MG63 (cell line): Measurements from ENCODE around the gene PHACTR2. TPM values are rescaled to one million over a fixed set of nuclear protein-coding genes. Genes with fewer than 3 reads are reported as not detected.
A peak's percentile ranks its signal among the peaks of the same experiment; 100 is the strongest.

Source experiments
- DNase-seq: peaks from one replicate; pipeline ENCODE4 v3.0.0-alpha.2; 2020
- H3K27me3 ChIP-seq: fragments of 250-450 bp; sonication (Bioruptor Pico); 2 replicates; pipeline ENCODE4 v1.5.1; 2020; ENCODE audit warnings: mild to moderate bottlenecking, moderate library complexity
- H3K36me3 ChIP-seq: fragments of 250-450 bp; sonication (Bioruptor Pico); 2 replicates; pipeline ENCODE4 v1.5.1; 2020; ENCODE audit warnings: mild to moderate bottlenecking, moderate library complexity
- H3K4me3 ChIP-seq: fragments of 250-450 bp; sonication (Bioruptor Pico); 2 replicates; pipeline ENCODE4 v1.5.1; 2020; ENCODE audit warnings: mild to moderate bottlenecking, moderate library complexity
- H3K9me3 ChIP-seq: fragments of 250-450 bp; sonication (Bioruptor Pico); 2 replicates; pipeline ENCODE4 v1.5.1; 2020; ENCODE audit warnings: mild to moderate bottlenecking, moderate library complexity
- total RNA-seq: library from RNA; depleted of rRNA; stranded (reverse); fragments of >200 nt; shearing (Covaris generic); gene quantifications from 2 replicates; pipeline ENCODE4 v1.2.3, GENCODE V29; 2014; ENCODE audit warnings: low replicate concordance

Gene PHACTR2
- total RNA-seq, 1 experiment from 2014 or later = 23.8 TPM

DNA sequence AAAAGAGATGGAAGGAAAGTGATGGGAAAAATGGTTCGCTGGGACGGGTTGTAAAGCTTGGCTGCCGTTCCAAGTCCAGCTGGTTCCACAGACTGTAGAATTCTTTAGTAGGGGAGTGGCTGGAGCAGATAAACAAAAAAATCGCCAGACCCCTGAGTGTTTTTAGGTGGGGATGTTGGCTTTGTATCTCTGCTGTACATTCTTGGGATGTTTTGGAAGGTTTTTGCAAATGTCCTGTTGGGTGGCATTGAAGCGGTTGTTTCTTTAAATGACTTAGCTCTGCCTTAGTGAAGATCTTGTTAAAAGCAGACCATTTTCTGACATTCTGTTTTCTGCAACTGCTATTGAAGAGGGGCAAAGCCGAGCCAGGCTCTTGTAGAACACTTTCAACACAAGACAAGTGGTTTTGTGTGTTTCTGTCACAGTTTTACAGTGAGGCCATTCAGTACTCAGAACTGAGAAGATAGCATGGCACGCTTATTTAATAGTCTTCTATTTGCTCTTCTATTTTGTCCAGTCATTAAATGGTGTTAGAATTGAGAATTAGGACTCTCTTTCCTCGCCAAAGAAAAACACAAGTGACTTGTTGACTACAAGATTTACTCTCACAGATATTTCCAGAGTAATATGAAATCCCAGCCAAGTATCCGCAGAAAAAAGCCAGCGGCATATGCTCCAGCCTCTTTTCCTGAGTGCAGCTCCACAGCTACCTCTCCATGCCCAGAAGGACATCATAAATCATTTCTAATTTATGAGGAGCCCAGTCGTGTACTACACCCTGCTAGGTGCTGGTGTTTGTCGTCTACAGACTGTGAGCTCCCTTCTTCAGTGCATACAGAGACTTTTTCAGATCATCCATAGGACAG is 65.8 kb downstream of the PHACTR2 start:
- Histone ChIP-seq H3K36me3 (peaks cover 6% of the 10 kb centered on the region), H3K27me3 (no peaks in the 10 kb centered on the region), H3K4me3 (no peak overlapping the region), H3K9me3 (no peaks in the 10 kb centered on the region; the same call in 1 of the 2 replicates)
- DNase-seq = peak; percentile 28

DNA sequence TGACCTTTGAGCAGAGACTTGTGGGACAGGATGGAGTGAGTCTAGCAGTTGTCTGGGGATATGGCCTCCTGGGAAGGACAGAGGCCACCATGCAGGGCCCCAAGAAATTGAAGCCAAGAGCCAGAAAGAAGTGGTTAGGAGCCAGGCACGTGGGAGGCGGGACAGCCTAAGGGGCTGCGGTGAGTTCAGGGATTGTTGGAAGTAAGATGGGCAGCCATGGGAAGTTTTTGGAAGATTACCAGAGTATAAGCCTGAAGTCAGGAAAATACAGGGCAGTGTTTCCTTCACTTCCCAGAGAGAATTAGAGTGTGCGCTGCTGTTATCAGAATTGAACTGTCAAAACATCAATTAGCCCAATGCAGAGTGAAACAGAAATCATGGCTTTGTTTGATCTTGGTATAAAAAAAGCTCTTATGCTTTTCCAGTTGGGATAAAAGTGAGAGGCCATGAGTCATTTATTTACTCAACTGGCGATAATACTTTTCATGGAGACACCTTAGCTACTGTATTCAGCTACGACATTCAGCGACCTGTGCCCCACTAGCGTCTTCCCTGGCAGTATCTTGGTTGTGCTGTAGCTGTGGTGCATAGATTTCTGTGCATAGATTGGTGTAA is 66.9 kb downstream of the PHACTR2 start:
- H3K36me3 ChIP-seq = peaks cover 6% of the 10 kb centered on the region
- no peaks in the 10 kb centered on the region; the same call in 1 of the 2 replicates for H3K9me3 ChIP-seq
- no peak for DNase-seq
- H3K4me3 ChIP-seq = no peak overlapping the region
- H3K27me3 ChIP-seq = no peaks in the 10 kb centered on the region

DNA sequence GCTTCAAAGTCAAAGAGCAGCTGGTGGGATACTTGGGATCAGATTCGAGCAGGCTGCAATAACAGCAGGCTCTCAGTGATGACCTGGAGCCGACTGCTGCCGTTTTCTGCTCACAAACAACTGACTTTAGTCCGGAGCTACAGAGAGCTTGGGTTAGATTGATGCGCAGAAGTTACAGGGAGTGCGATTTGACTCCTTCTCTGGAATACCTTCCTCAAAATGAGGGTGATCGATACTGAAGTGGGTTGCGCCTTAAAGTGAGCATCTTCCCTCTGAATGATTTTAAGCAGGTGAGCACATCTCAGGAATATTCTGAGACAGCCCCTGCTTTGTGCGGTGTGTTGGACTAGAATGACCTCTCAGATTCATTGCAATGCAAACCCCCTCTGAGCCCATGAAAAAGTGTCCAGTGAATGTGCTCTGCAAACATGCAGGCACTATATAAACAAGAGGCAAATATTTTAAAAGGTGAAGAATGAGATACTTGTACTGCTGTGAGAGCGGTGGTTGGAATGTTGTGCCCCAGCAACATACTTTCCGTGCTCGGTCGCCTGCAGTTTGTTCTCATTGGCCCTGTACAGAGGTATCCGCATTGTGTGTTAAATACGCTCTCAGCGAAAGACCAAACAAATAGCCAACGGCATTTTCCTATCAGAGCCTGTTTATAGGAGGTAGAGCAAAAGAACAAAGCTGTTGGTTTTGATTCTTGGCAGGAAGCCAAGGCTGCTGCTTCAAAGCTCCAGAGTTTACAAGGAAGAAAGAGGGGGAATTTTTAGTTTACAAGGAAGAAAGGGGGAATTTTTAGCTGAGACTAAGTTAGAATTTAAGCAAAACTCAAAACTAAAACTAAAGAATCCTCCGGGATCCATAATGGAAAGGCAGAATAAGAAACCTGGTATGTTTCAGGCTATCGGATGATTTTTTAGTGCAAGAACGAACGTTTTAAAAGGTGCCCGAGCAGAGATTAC is 67.7 kb downstream of the PHACTR2 start:
- DNase-seq = no peak
- no peaks in the 10 kb centered on the region for H3K27me3 ChIP-seq
- H3K36me3 ChIP-seq = peaks cover 8% of the 10 kb centered on the region
- no peaks in the 10 kb centered on the region for H3K9me3 ChIP-seq
- H3K4me3 ChIP-seq = no peak overlapping the region

DNA sequence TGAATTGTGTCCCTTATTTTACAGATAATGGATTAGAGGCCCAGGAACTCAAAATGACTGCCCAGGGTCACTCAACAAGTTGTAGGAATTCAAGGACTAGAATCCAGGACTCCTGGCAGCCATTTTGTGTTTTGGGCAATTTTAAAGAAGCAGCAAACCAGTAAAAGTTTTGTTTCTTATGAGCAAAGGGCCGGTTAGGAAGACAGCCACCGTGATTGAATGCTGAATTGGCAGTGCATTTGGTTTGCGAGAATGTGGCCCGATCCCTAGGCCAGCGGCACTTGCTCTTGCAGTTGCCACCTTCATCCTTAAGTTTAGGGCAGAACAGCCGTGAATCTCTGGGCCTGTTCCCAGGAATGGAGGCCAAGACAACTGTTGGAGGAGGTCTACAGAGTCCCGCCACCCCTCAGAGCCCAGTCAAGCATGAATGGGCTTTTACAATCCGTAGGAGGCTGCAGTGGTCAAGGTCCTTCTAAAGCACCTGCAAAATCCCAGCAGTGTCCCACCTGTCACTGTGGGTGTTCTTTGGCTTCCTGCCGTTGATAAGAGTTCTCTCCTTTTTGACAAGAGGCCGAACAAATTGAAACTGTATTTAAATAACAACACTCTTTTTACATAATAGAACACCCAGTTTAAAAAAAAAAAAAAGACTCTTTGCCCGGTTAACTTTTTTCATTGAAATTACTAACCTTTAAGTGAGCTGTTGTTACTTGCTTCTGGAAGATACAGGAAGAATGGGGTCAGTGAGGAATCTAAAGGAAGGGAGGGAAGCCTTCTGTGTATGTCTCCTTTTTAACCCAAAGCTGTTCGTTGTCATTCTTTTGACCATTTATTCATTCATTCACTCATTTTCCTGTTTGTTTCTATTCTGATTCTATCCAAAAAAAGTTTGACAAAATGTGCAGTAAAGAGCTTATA is 68.7 kb downstream of the PHACTR2 start:
- no peak for DNase-seq
- no peak overlapping the region for H3K4me3 ChIP-seq

DNA sequence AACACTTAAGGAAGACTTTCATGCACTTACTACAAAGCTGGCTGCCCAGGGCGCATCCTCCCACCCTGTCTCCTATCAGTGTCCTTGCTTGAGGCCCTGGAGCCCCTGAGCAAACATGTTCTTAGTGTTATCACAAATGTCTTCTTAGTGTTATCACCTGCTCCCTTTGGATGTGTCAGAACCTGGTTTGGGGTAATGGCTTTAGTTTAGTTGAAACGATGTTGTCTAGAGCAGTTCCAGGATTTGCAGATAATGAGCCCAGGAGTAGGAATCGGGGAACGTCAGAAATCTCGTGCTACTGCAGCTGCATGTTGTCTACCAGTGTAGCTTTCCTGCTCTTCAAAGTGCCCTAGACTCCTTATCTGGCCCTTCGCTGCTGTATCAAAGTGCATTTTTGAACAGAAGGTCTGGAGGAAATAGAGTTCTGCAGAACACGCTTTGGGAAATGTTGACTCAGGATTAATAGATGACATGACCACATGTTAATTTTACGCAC is 69.6 kb downstream of the PHACTR2 start:
- Histone ChIP-seq H3K36me3 (peaks cover 9% of the 10 kb centered on the region), H3K9me3 (no peaks in the 10 kb centered on the region), H3K4me3 (no peak overlapping the region)

More for the DNA sequence above, 68.7 kb downstream of the PHACTR2 start:
- Histone ChIP-seq H3K36me3 (peaks cover 9% of the 10 kb centered on the region), H3K9me3 (no peaks in the 10 kb centered on the region), H3K27me3 (no peaks in the 10 kb centered on the region)

DNA sequence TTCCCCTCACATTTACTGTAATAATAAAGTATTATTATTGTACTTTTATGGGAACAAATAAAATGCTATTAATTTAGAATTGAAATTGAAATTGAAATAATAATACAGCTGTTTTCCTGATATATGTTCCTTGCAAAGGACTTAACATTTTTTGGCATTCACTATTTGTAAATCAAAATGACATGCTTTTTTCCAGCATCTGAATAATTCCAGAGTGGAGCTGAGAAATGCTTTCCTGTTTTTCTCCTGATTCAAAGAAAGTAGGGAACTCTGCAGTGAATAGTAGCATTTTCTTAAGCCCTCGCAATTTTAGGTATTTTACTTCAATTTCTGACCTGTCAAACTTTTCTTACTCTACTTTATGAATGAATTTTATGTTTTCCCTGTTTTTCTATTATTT is 72.1 kb downstream of the PHACTR2 start:
- H3K4me3 ChIP-seq = no peak overlapping the region
- no peaks in the 10 kb centered on the region for H3K9me3 ChIP-seq
- peaks cover 9% of the 10 kb centered on the region for H3K36me3 ChIP-seq
- H3K27me3 ChIP-seq = no peaks in the 10 kb centered on the region
- no peak for DNase-seq

More for the DNA sequence above, 69.6 kb downstream of the PHACTR2 start:
- no peak for DNase-seq
- H3K27me3 ChIP-seq = no peaks in the 10 kb centered on the region

DNA sequence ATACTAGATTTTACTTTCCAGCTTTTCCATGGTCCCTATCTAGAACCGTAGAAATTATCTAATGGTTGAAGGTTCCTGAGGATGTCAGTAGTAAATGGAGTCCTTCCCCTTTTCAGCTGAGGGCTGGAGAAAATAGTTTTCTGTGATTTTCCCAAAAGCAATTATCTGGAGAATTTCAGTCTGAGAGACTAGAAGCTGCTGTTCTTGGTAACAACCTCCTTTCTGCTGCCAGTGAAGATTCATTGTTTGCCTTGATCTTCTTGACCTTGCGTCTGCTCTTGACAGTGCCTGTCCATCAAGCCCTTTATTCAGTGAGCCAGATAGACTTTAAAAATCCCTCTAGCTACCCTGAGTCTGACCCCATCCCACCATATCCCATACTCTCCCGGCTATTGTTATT is 73.1 kb downstream of the PHACTR2 start:
- peaks cover 14% of the 10 kb centered on the region for H3K36me3 ChIP-seq
- no peak for DNase-seq
- no peaks in the 10 kb centered on the region for H3K27me3 ChIP-seq

DNA sequence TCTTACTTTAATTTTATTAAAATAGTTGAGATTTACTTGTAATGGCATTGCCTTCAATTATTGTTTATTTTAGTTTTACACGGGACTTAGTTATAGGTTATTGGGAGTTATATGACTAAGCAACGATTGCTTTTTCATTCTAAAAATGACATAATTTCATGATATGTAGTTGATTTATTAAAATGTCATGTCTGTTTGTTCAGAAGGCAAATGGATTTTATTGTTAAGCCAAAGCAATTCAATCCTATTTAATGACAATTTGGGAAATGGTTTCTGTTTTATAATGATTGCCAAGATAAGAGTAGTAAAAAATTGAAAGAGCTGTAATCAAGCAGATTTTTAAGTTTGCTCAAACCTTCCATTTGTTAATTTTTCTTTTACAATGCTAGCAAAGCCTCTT is 74.7 kb downstream of the PHACTR2 start:
- DNase-seq = no peak
- peaks cover 20% of the 10 kb centered on the region for H3K36me3 ChIP-seq
- H3K4me3 ChIP-seq = no peak overlapping the region
- no peaks in the 10 kb centered on the region for H3K9me3 ChIP-seq
- no peaks in the 10 kb centered on the region for H3K27me3 ChIP-seq

More for the DNA sequence above, 73.1 kb downstream of the PHACTR2 start:
- Histone ChIP-seq H3K4me3 (no peak overlapping the region), H3K9me3 (no peaks in the 10 kb centered on the region)

DNA sequence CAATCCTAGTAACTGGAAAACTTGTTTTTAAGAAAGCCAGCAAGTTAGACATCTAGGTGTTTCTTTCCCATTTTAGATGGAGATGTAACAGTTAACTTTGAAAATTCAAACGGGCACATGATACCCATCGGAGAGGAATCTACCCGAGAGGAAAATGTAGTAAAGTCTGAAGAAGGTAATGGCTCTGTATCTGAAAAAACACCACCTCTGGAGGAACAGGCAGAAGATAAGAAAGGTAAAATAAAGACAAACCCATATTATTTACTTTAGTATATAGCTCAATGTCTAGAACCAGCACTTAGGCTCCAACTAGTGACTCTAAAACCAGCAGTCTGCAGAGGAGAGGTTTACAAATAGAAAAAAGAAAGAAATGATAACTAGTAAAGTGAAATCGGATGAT is 75.9 kb downstream of the PHACTR2 start:
- H3K36me3 ChIP-seq = peaks cover 30% of the 10 kb centered on the region
- no peaks in the 10 kb centered on the region for H3K9me3 ChIP-seq
- no peak overlapping the region for H3K4me3 ChIP-seq

DNA sequence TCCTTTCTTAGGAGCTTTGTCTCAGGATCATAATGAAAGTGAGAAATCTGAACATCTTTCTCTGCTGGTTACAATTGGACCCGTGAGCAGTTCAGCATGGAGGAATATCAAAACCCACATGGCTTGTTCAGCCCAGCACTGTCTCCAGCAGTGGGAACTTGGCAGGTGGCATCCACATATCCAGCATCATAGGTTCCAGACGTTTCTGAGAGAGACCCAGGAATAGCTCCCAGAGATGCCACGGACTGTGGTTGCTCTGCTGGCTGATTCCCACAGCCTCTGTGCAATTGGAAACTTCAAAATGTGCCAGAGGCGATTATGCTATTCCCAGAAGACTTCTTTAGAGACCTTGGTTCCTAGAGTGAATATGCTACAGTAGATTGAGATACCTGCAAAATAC is 76.4 kb downstream of the PHACTR2 start:
- H3K4me3 ChIP-seq = no peak overlapping the region
- H3K36me3 ChIP-seq = peaks cover 33% of the 10 kb centered on the region
- DNase-seq = no peak
- no peaks in the 10 kb centered on the region for H3K9me3 ChIP-seq
- H3K27me3 ChIP-seq = no peaks in the 10 kb centered on the region

More for the DNA sequence above, 75.9 kb downstream of the PHACTR2 start:
- no peaks in the 10 kb centered on the region for H3K27me3 ChIP-seq
- DNase-seq = no peak

DNA sequence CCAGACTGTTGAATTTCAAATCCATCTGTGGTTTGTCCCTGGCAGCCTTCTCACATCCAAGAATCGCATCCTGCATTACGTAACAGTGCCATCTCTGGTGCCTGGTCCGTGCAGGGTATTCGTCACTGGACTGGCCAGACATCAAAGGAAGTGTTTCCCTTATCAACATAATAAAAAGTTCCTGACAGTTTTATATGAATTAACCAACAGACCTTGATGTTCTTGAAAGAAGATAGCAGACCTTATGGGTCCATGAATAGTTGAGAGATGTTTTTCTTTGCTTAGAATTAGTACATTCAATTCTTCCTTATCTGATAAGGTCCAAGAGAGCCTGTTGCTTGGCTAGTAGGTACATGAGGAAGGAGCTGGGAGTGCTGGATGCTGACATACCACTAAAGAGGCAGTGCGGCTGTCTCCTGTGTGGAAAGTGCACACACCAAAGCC is 77.6 kb downstream of the PHACTR2 start:
- DNase-seq = no peak
- no peaks in the 10 kb centered on the region for H3K27me3 ChIP-seq

DNA sequence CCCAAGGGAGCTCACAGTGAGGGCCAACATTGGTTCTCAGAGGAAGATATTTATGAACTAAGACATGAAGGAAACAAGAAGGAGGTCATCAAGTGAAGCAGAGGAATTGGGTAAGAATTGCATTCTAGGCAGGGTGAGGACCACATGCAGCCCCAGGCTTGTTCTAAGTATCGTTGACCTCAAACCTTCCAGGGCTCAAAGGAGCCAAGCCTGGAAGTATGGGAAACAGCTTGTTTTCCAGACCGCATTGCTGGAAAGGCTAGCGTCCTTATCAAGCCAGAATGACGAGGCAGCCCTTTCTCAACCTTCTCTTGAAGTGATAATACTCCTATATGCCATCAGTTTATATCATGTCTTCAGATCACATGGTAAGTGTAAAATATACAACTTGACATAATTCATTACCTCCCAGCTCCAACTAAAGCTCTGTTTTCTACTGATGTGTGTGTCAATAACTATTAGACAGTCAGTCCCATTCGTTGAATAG is 79.6 kb downstream of the PHACTR2 start:
- Histone ChIP-seq H3K36me3 (peaks cover 42% of the 10 kb centered on the region), H3K4me3 (no peak overlapping the region), H3K9me3 (no peaks in the 10 kb centered on the region), H3K27me3 (no peaks in the 10 kb centered on the region)
- no peak for DNase-seq

More for the DNA sequence above, 77.6 kb downstream of the PHACTR2 start:
- Histone ChIP-seq H3K4me3 (no peak overlapping the region), H3K36me3 (peaks cover 36% of the 10 kb centered on the region), H3K9me3 (no peaks in the 10 kb centered on the region)

DNA sequence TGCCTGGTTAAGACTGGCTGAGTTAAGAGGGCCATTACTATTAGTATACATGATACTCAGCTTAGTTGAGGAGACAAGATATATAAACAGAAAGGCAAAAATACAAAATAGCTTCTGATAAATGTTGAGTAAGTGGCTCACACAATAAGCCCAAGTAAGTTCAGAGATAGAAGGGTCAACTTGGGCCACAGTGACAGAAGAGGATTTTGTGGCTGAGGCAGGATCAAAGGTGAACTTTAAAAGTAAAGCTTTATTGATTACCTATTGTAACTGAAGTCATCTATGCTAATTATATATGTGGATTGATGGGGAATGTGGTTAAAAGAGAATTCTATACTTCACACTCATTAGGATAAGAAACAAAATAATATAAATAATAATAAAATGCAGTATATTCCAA is 80.8 kb downstream of the PHACTR2 start:
- no peaks in the 10 kb centered on the region for H3K27me3 ChIP-seq
- no peaks in the 10 kb centered on the region for H3K9me3 ChIP-seq
- H3K4me3 ChIP-seq = no peak overlapping the region
- peaks cover 41% of the 10 kb centered on the region for H3K36me3 ChIP-seq
- DNase-seq = no peak

DNA sequence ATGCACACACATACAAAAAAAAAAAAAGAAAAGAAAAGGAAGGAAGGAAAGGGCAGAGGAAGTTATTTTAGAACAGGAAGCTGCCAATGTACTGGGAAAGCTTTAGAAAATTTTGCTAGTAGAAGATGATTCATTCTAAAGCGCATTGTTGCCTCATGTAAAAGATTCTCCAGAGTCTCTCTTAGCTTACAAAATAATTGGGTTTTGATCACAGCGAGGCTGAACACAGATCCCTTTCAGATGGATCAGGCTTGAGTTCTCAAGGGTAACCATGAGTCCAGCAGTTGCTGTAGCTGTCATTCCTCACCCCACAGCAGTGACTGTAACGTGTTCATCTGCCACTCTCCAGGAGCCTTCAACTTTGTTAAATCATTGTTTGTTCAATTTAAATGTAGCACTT is 81.9 kb downstream of the PHACTR2 start:
- Histone ChIP-seq H3K27me3 (no peaks in the 10 kb centered on the region), H3K4me3 (no peak overlapping the region), H3K36me3 (peaks cover 39% of the 10 kb centered on the region), H3K9me3 (no peaks in the 10 kb centered on the region)
- no peak for DNase-seq

DNA sequence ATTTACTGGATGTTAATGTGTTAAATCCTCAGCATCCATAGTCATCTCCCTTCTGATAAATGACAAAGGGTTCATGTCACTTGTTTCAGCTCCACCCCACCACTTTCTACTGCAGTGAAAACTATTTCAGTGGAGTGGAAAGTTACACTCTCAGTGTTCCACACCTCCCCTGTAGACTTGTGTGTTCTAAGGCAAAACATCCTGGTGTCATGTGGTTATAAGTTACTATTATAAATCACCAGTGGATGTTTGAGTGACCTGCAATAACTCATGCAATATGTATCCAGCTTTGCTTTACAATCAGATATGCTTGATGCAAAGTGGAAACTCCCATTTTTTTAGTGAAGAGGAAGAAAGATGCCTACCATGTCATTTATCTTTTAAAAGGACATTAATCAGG is 83.3 kb downstream of the PHACTR2 start:
- no peak overlapping the region for H3K4me3 ChIP-seq
- no peak for DNase-seq
- no peaks in the 10 kb centered on the region for H3K27me3 ChIP-seq
- H3K36me3 ChIP-seq = peaks cover 46% of the 10 kb centered on the region
- H3K9me3 ChIP-seq = no peaks in the 10 kb centered on the region
